NCI-H748 treated with DMSO at 0.1 percent for 48 hours (cell line): ENCODE results near the gene TTLL8.

Experiments
- DNase-seq: peaks from one replicate; lab custom pipeline; 2025; lab: John Stamatoyannopoulos, UW

TTLL8 gene

DNA sequence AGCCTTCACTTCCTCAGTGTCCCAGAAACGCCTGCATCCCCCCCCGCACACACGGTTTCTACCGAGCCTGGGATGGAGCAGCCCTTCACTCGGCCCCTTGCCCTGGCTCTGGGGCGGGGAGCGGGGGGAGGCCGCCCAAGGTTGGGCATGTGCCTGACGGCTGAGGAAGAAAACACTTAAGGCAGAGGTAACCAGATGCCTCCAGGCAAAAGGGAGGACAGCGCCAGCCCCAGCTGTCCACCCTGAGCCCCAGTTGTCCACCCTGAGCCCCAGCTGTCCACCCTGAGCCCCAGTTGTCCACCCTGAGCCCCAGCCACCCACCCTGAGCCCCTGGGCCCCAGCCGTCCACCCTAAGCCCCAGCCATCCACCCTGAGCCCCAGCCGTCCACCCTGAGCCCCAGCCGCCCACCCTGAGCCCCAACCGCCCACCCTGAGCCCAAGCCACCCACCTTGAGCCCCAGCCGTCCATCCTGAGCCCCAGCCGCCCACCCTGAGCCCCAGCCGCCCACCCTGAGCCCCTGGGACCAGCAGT lies 3.8 kb upstream of the TTLL8 start:
- no peak for DNase-seq

DNA sequence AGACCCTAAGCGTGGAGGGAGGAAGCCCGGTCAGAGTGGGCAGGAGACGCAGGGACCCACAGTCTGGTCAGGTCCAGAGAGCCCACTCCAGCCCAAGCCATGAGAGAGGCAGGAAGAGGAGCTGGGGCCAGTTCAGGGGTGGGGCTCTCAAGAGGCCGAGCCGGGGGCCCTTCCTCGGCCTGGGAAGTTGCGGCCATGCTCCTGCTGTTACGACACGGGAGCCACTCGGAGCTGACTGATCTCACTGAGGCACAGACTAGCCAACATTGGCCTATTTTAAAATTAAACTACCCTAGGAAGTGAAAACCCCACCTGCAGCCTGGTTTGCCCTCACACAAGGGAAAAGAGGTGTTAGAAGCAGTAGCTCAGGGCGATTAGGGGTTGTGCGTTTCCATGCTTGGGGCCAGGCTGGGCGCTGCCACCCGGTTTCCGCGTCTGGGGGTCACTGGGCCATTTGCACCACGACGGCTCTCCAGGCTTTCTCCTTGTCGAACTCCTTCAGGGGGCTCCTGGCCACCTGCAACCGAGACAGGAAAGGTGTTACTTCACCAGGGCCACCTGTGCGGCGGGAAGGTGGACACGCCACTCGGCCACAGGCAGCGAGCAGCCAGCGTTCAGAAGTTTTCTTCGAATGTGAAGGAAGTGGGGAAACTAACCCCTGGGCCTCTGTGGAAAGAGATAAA lies 3.2 kb upstream of the TTLL8 start:
- no peak for DNase-seq

DNA sequence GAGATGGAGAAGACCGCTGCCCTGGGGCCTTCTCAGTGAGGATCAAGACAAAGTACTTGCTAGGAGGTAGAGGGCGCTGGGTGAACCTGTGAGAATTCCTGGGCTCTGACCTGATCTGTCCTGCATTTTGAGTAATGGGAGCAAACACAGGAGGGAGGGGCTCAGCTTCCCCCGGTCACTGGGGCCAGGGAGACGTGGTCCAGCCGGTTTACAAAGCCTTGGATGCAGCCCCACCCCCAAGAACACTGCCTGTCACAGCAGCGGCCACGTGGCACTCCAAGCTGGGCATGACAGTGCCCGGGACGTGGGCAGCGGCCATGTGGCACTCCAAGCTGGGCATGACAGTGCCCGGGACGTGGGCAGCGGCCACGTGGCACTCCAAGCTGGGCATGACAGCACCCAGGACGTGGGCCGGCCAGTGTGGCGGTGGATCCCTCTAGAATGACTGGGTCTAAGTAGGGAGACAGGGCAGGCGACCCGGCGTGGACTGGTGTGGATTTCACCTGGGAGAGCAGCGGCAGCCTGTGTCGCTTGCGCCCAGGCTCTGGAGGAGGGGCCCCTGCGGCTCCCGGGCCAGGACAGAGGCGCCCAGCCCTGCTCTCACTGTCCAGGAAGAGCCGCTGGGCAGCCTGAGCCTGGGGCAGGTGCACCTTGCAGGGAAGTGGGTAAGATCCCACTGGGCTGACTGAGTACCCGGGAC lies 2.5 kb upstream of the TTLL8 start:
- DNase-seq, result no peak

DNA sequence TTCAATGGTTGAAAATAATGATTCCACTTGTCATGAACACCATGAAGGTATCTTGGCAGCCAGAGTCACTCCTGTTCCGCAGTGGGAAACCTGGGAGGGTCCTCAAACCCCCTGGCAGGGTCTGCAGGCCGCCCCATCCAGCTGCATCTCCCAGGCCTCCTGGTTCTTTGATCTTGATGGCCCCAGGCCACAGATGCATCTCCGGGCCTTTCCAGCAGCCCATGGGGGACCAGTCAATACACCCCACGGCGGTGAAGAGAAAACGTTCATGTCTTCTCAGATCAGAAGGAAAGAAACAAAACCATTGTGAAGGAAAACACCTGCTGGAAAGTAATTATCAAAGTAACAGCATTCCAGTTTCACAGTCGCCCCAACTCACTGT lies 1.8 kb upstream of the TTLL8 start:
- DNase-seq, result no peak

- peak; percentile 33 for DNase-seq
Measured at GRCh38 chr22:50058906-50059880, 1.1 kb upstream of the TTLL8 start.

- no peak for DNase-seq
Measured at GRCh38 chr22:50057278-50058060, 629 bp downstream of the TTLL8 start.

GRCh38 chr22:50056214-50056972 lies 1.7 kb downstream of the TTLL8 start:
- no peak for DNase-seq

DNA sequence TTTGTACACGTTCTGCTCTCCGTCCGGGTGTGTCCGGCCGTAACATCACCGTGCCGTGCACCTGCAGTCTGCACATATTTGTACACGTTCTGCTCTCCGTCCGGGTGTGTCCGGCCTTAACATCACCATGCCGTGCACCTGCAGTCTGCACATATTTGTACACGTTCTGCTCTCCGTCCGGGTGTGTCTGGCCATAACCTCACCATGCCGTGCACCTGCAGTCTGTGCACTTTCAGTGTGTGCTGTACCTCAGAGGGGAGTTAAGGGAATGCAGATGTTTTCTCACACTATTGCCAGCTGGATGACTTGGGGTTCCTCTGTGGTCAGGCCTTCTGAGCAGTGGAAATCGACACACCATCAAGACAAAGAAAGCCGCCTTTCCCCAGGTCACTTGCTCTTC lies 4.2 kb downstream of the TTLL8 start:
- DNase-seq, result no peak

DNA sequence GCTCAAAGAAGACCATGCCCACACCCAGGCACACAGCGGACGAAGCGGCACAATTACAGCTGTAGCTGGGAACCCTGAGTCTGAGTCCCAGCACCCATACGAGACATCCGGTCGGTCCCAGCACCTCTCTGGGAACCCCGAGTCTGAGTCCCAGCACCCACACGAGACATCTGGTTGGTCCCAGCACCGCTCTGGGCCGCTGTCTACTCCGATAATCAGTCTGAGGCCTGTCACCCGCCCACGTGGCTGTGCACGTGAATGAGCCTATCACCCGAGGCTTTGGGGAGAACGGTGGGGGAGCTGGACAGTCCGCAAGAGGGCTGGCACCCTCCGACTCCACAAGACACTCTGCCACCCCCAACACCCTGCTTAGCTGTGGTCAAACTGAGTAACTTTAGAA lies 6.2 kb downstream of the TTLL8 start:
- DNase-seq, result no peak

- no peak for DNase-seq
Measured at GRCh38 chr22:50049299-50050195, 8.6 kb downstream of the TTLL8 start.

GRCh38 chr22:50048836-50049235 lies 9.3 kb downstream of the TTLL8 start:
- no peak for DNase-seq

GRCh38 chr22:50048061-50048765 lies 9.9 kb downstream of the TTLL8 start:
- no peak for DNase-seq

DNA sequence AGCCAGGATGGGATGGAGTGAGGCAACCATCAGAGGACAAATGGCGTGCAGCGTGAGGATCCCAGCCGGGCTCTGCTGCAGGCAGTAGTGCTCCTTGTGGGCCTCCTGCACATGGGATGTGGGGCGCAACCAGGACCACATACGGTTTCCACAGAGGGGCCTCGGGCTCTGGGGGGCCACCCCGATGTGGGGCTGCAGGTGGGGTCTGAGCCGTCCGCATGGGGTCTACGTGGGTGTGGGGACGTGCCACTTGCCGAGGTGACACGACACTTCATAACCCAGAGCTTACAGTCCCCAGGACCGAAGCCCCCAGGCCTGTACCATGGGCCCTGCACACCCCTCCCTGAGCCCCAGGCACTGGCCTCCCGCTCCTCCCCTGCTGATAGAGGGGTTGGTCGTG lies 10.8 kb downstream of the TTLL8 start:
- DNase-seq, result no peak

GRCh38 chr22:50046481-50047245 lies 11.4 kb downstream of the TTLL8 start:
- no peak for DNase-seq

DNA sequence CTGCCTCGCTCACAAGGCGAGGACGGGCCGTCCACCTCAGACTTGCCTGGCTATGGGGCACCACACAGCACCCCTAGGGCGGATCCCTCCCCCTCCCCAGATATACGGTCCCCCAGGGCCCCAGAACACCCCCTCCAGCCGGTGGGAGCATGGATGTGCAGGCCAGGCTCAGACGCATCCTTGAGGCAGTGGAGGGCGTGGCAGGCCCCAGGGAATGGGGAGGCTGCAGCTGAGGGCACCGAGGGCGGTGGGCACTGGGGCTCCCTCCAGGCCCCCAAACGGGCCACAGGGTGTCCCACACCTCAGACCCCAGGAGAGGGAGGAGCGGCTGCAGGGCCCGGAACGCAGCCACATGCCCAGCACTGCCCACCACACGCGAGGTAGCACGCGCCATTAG lies 12.1 kb downstream of the TTLL8 start:
- no peak for DNase-seq

GRCh38 chr22:50045211-50046018 lies 12.7 kb downstream of the TTLL8 start:
- DNase-seq, result no peak

GRCh38 chr22:50044485-50045118 lies 13.5 kb downstream of the TTLL8 start:
- no peak for DNase-seq
